Measurements from ENCODE around the gene GTSF1L. TPM values are rescaled to one million over a fixed set of nuclear protein-coding genes. Genes with fewer than 3 reads are reported as not detected.
"Not testable (repeated sequence)": the region's sequence is repeated elsewhere in the genome, so short reads cannot be mapped to it uniquely, and the experiment has no call there.

Gene GTSF1L
- total RNA-seq, 1 donor from 2014 or later: not detected

DNA sequence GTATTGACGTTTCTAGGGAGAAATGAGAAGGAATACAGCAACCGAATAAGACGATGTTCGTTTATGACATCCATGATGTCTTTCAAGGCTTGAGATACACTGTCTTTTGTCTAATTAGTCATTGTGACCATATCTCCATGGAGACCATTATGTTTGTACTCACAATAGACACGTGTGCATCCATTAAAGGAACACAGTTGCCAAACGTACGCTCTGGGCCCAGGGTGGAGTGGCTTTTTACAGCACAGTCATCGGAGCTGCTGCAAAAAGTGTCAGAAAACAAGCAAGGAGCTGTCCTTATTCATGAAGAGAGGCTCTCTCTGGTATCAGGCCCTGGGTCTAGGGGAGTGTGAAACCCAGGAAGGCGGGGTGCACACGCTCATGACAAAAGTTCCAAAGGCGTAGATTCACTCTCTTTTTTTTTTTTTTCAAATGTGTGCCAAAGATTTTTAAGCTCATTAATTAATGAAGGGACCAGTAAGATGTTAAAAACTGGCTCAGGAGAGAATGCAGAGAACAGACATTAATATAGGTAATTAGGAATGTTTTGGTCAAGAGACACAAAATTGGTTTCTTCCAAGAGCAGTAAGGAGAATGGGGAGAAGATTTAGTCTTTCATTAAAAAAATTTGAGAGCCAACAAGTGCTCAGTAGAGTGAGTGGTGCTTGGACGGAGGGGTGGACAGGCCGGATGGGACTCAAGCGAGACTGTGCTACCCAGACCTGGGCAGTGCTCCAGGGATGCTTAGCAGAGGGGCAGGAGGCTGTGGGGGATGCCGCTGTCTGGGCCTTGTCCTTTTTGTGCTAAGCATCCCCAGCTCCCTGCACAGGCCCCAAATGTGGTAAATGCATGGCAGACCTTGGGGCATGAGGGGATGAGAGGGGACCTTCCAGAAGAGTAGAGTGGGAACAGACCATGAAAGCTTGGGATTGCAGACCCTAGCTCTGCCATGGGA lies 34.9 kb upstream of the GTSF1L start:
- TF ChIP-seq, protein P1, sequence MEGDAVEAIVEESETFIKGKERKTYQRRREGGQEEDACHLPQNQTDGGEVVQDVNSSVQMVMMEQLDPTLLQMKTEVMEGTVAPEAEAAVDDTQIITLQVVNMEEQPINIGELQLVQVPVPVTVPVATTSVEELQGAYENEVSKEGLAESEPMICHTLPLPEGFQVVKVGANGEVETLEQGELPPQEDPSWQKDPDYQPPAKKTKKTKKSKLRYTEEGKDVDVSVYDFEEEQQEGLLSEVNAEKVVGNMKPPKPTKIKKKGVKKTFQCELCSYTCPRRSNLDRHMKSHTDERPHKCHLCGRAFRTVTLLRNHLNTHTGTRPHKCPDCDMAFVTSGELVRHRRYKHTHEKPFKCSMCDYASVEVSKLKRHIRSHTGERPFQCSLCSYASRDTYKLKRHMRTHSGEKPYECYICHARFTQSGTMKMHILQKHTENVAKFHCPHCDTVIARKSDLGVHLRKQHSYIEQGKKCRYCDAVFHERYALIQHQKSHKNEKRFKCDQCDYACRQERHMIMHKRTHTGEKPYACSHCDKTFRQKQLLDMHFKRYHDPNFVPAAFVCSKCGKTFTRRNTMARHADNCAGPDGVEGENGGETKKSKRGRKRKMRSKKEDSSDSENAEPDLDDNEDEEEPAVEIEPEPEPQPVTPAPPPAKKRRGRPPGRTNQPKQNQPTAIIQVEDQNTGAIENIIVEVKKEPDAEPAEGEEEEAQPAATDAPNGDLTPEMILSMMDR (IDR thresholded peaks at IDR 0.05; ENCODE audit: partially characterized antibody, unreplicated experiment): no peak
- Mint-ChIP-seq H3K4me1 (ENCODE audit: low read depth, unreplicated experiment) (peaks cover 3% of the 10 kb centered on the region), H3K9me3 (ENCODE audit: unreplicated experiment) (peaks cover 3% of the 10 kb centered on the region), H3K27ac (ENCODE audit: unreplicated experiment) (no peak overlapping the region), H3K36me3 (ENCODE audit: unreplicated experiment) (no peaks in the 10 kb centered on the region), H3K27me3 (ENCODE audit: unreplicated experiment) (no peaks in the 10 kb centered on the region), H3K4me3 (ENCODE audit: unreplicated experiment) (no peak overlapping the region)
- DNase-seq: no peak

GRCh38 chr20:43757888-43758287 lies 31.1 kb upstream of the GTSF1L start:
- not testable (repeated sequence) for H3K27me3 Mint-ChIP-seq (ENCODE audit: unreplicated experiment); H3K4me3 Mint-ChIP-seq (ENCODE audit: unreplicated experiment); H3K36me3 Mint-ChIP-seq (ENCODE audit: unreplicated experiment); DNase-seq; H3K4me1 Mint-ChIP-seq (ENCODE audit: low read depth, unreplicated experiment); H3K9me3 Mint-ChIP-seq (ENCODE audit: unreplicated experiment); H3K27ac Mint-ChIP-seq (ENCODE audit: unreplicated experiment)

DNA sequence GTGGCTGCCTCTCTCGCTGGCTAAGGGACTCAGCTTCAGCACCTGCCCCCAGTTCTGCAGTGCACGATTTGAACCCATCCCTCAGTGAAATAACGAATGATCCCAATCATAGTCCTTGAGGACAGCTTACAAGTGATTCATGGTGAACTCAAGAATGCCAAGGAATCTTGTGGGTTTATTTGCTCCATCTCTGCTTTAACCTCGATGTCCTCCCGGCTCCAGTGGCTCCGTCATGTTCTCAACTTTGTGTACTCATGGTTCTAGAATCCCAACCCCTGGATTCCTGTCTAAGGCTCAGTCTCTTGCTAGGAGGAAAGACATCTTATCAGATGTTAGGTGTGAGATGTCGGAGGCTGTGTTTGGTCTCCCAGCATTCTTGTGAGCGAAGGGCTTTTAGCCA lies 29.0 kb upstream of the GTSF1L start:
- no peak overlapping the region for H3K27ac Mint-ChIP-seq (ENCODE audit: unreplicated experiment)
- H3K4me1 Mint-ChIP-seq (ENCODE audit: low read depth, unreplicated experiment): no peaks in the 10 kb centered on the region
- no peak for DNase-seq
- peaks cover 6% of the 10 kb centered on the region for H3K36me3 Mint-ChIP-seq (ENCODE audit: unreplicated experiment)
- peaks cover 4% of the 10 kb centered on the region for H3K9me3 Mint-ChIP-seq (ENCODE audit: unreplicated experiment)
- TF ChIP-seq, protein P1 (IDR thresholded peaks at IDR 0.05; ENCODE audit: partially characterized antibody, unreplicated experiment): no peak
- no peak overlapping the region for H3K4me3 Mint-ChIP-seq (ENCODE audit: unreplicated experiment)
- H3K27me3 Mint-ChIP-seq (ENCODE audit: unreplicated experiment): no peaks in the 10 kb centered on the region

- no peak for DNase-seq
- Mint-ChIP-seq H3K4me3 (ENCODE audit: unreplicated experiment) (no peak overlapping the region), H3K27me3 (ENCODE audit: unreplicated experiment) (no peaks in the 10 kb centered on the region)
Measured at GRCh38 chr20:43755390-43755789, 28.6 kb upstream of the GTSF1L start.

GRCh38 chr20:43752561-43753301 lies 25.9 kb upstream of the GTSF1L start:
- Mint-ChIP-seq H3K9me3 (ENCODE audit: unreplicated experiment) (peaks cover 5% of the 10 kb centered on the region), H3K4me1 (ENCODE audit: low read depth, unreplicated experiment) (no peaks in the 10 kb centered on the region), H3K27ac (ENCODE audit: unreplicated experiment) (no peak overlapping the region), H3K4me3 (ENCODE audit: unreplicated experiment) (no peak overlapping the region), H3K36me3 (ENCODE audit: unreplicated experiment) (peaks cover 6% of the 10 kb centered on the region), H3K27me3 (ENCODE audit: unreplicated experiment) (no peaks in the 10 kb centered on the region)
- TF ChIP-seq, protein P1 (IDR thresholded peaks at IDR 0.05; ENCODE audit: partially characterized antibody, unreplicated experiment): no peak
- DNase-seq: no peak

More at GRCh38 chr20:43755390-43755789, 28.6 kb upstream of the GTSF1L start:
- Mint-ChIP-seq H3K9me3 (ENCODE audit: unreplicated experiment) (peaks cover 4% of the 10 kb centered on the region), H3K36me3 (ENCODE audit: unreplicated experiment) (peaks cover 6% of the 10 kb centered on the region), H3K4me1 (ENCODE audit: low read depth, unreplicated experiment) (no peaks in the 10 kb centered on the region), H3K27ac (ENCODE audit: unreplicated experiment) (no peak overlapping the region)
- TF ChIP-seq, protein P1 (IDR thresholded peaks at IDR 0.05; ENCODE audit: partially characterized antibody, unreplicated experiment): no peak
